ENCODE results near the gene GMNN. TPM values are rescaled to one million over a fixed set of nuclear protein-coding genes. Genes with fewer than 3 reads are reported as not detected.
"Not testable (repeated sequence)": the region's sequence is repeated elsewhere in the genome, so short reads cannot be mapped to it uniquely, and the experiment has no call there.

Gene GMNN
- total RNA-seq, 1 experiment from 2014 or later = 52.4 TPM

- DNase-seq (ENCODE audit: low read depth) = peak; percentile 21
These were observed 13.4 kb upstream of the GMNN start for GRCh38 chr6:24761193-24761835.

GRCh38 chr6:24761851-24762250 is 12.9 kb upstream of the GMNN start:
- DNase-seq (ENCODE audit: low read depth) = no peak

GRCh38 chr6:24763578-24763977 is 11.2 kb upstream of the GMNN start:
- DNase-seq (ENCODE audit: low read depth) = no peak

GRCh38 chr6:24764833-24765828 is 9.6 kb upstream of the GMNN start:
- DNase-seq (ENCODE audit: low read depth) = not testable (repeated sequence)

GRCh38 chr6:24765968-24766367 is 8.8 kb upstream of the GMNN start:
- DNase-seq (ENCODE audit: low read depth) = not testable (repeated sequence)

- peak; percentile 47 for DNase-seq (ENCODE audit: low read depth)
These were observed 7.9 kb upstream of the GMNN start for GRCh38 chr6:24766680-24767462.

GRCh38 chr6:24768361-24768760 is 6.4 kb upstream of the GMNN start:
- DNase-seq (ENCODE audit: low read depth) = peak; percentile 36

- peak; percentile 40 for DNase-seq (ENCODE audit: low read depth)
These were observed 852 bp downstream of the GMNN start for GRCh38 chr6:24775520-24776058.

- no peak for DNase-seq (ENCODE audit: low read depth)
These were observed 2.5 kb downstream of the GMNN start for GRCh38 chr6:24777227-24777626.

- no peak for DNase-seq (ENCODE audit: low read depth)
These were observed 3.4 kb downstream of the GMNN start for GRCh38 chr6:24778121-24778520.

GRCh38 chr6:24778878-24779277 is 4.1 kb downstream of the GMNN start:
- DNase-seq (ENCODE audit: low read depth) = no peak

GRCh38 chr6:24779416-24780016 is 4.8 kb downstream of the GMNN start:
- DNase-seq (ENCODE audit: low read depth) = no peak

- no peak for DNase-seq (ENCODE audit: low read depth)
These were observed 5.5 kb downstream of the GMNN start for GRCh38 chr6:24780206-24780605.

GRCh38 chr6:24788031-24788665 is 13.4 kb downstream of the GMNN start:
- no peak for DNase-seq (ENCODE audit: low read depth)

GRCh38 chr6:24795106-24795505 is 20.4 kb downstream of the GMNN start:
- DNase-seq (ENCODE audit: low read depth) = no peak

- no peak for DNase-seq (ENCODE audit: low read depth)
These were observed 22.0 kb downstream of the GMNN start for GRCh38 chr6:24796616-24797290.

GRCh38 chr6:24797596-24798216 is 23.0 kb downstream of the GMNN start:
- no peak for DNase-seq (ENCODE audit: low read depth)

GRCh38 chr6:24798740-24799540 is 24.2 kb downstream of the GMNN start, which contains the start of gene ARMH2:
Gene ARMH2 (minus strand): TSS chr6:24798917. CDS start chr6:24798857, 60 bp downstream.
- no peak for DNase-seq (ENCODE audit: low read depth)

GRCh38 chr6:24799541-24799915 is 24.8 kb downstream of the GMNN start:
- DNase-seq (ENCODE audit: low read depth) = peak; percentile 20
